Urinary bladder (tissue), 4 donors: Measurements from ENCODE around the gene ZNF174. TPM values are rescaled to one million over a fixed set of nuclear protein-coding genes. Genes with fewer than 3 reads are reported as not detected.

ENCODE experiments used
- DNase-seq: peaks from one replicate; pipeline ENCODE4 v3.0.0-alpha.2; 2015; ENCODE audit errors: extremely low spot score
- H3K27ac ChIP-seq: one replicate; pipeline ENCODE4 v1.5.1; 2013; ENCODE audit warnings: low read depth, mild to moderate bottlenecking, moderate library complexity
- H3K36me3 ChIP-seq: one replicate; pipeline ENCODE4 v1.6.1; 2013; ENCODE audit warnings: mild to moderate bottlenecking, moderate library complexity; ENCODE audit not compliant: insufficient read depth
- H3K4me1 ChIP-seq: one replicate; pipeline ENCODE4 v1.6.1; 2013; ENCODE audit warnings: mild to moderate bottlenecking, moderate library complexity; ENCODE audit not compliant: insufficient read depth
- H3K4me3 ChIP-seq: one replicate; pipeline ENCODE4 v1.5.1; 2013; ENCODE audit warnings: low read depth, low read length
- WGBS: extraction: QIAGEN DNeasy Blood & Tissue Kit; methylation state at CpG from one replicate; pipeline ENCODE4 v1.1.7; 2013; 5-methylcytosine and 5-hydroxymethylcytosine counted together
- polyA plus RNA-seq: library from polyadenylated mRNA; stranded (reverse); fragments of 200-250 nt; gene quantifications from one replicate; pipeline ENCODE4 v1.2.3, GENCODE V29; 2013
- total RNA-seq: library from RNA; depleted of rRNA; stranded (reverse); fragments of >200 nt; gene quantifications from one replicate; pipeline ENCODE4 v1.2.3, GENCODE V29; 2014
- donor health status: healthy with polysubstance abuse.
- donor health status: healthy.

The ZNF174 gene
- total RNA-seq (5.9 TPM), polyA plus RNA-seq (15.9 TPM)

DNA sequence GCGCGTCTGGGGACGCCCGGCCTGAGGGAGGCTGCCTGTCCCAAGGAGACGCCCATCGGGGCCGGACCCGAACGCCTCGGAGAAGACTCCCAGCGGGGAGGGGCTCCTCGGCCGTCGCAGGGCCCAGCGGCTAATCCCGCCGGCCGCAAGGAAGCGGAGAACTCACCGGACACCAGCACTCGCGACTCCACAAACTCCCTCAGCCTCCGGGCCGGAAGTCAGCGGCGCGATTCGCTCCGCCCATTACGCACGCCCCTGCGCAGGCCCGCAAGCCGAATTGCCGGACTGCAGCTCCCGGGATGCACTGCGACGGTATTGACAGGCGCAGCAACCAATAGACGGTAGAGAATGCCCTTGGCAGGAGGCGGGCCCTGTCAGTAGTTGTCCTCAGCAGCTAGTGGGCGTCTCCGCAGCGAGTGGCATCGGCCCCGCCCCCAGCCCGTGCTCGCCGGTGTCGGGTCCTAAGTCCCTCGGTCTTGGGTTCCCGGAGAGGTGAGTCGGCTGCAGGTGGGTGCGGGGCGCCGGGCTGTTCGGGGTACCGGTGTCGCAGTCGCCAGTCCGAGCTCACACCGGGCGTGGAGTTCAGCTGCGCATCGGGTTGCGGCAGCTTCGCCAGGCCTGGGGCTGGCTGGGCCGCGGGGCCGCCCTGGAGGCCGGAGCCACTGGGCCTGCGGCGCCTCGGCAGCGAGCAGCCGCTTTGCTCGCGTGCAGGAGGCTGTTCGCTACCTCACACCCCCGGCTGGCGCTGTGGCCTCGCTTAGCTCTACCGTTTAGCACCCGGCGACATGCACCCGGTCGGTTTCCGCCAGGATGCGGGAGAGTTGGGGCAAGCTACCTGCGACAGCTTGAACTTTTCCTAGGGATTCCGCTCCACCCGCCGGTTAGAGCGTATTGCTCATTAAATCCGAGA lies at the start of gene ZNF174, which contains the start of gene ZSCAN32:
Gene ZNF174 (plus strand): TSS at position 437 of the 910 bp plus-strand sequence. CDS start 790 bp downstream, outside the sequence.
Gene ZSCAN32 (minus strand): TSS at position 226 of the 910 bp plus-strand sequence. CDS start 3,447 bp downstream, outside the sequence.
- DNase-seq, result peak; percentile 95
- H3K27ac ChIP-seq, result peak within 1 kb of the TSS; percentile 61
- H3K4me3 ChIP-seq, result peak within 1 kb of the TSS; percentile 83
- under 1% methylated on average over 95 of the region's 95 CpGs for WGBS
- no peaks in the 10 kb centered on the region for H3K4me1 ChIP-seq
- peaks cover 4% of the 10 kb centered on the region for H3K36me3 ChIP-seq

DNA sequence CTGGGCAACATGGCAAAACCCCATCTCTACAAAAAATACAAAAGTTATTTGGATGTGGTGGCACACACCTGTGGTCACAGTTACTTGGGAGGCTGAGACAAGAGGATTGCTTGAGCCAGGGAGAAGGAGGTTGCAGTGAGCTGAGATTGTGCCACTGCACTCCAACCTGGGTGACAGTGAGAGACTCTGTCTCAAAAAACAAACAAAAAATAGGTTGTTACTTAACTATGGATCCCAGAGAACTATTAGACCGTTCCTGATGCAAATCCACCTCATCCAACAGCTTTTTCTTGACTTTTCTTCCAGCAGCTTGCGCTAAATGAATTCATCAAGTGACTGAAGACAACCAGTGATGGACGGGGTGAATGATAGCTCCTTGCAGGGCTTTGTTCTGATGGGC lies 45.4 kb upstream of the ZNF174 start, which contains the start of gene OR2C1:
Gene OR2C1 (plus strand): TSS at position 301 of the 400 bp plus-strand sequence. CDS start 52 bp downstream, at position 353.
- WGBS, result 64% methylated on average over 3 of the region's 3 CpGs
- no peak within 1 kb of the TSS for H3K4me3 ChIP-seq
- DNase-seq, result no peak
- H3K4me1 ChIP-seq, result no peaks in the 10 kb centered on the region
- H3K27ac ChIP-seq, result no peak within 1 kb of the TSS
- no peaks in the 10 kb centered on the region for H3K36me3 ChIP-seq

DNA sequence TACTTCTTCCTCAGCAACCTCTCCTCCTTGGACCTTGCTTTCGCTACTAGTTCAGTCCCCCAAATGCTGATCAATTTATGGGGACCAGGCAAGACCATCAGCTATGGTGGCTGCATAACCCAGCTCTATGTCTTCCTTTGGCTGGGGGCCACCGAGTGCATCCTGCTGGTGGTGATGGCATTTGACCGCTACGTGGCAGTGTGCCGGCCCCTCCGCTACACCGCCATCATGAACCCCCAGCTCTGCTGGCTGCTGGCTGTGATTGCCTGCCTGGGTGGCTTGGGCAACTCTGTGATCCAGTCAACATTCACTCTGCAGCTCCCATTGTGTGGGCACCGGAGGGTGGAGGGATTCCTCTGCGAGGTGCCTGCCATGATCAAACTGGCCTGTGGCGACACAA lies 44.9 kb upstream of the ZNF174 start:
- WGBS, result 81% methylated on average over 10 of the region's 10 CpGs
- Histone ChIP-seq H3K4me3 (no peak overlapping the region), H3K27ac (no peak overlapping the region), H3K36me3 (no peaks in the 10 kb centered on the region), H3K4me1 (no peaks in the 10 kb centered on the region)
- DNase-seq, result no peak

DNA sequence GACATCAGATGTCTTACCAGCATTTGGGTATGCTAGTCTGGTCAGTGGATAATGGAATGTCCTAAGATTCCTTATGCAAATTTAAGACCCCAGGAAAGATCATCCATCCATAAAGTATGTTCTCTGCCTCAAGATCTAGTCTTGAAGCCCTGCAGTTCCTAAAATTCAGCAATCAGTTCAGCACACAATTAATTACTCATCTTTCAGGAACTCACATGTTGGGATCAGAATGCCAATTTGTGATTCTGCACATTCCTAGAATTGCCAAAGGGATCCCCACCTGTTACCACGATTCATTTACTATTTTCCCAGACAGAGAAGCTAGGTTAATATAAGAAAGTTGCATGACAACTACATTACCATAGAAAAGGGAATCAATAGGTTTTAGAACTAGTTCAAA lies 42.1 kb upstream of the ZNF174 start:
- H3K27ac ChIP-seq, result no peak overlapping the region
- H3K36me3 ChIP-seq, result no peaks in the 10 kb centered on the region
- H3K4me3 ChIP-seq, result no peak overlapping the region
- 33% methylated on average over 1 of the region's 1 CpG for WGBS
- no peaks in the 10 kb centered on the region for H3K4me1 ChIP-seq
- DNase-seq, result no peak

DNA sequence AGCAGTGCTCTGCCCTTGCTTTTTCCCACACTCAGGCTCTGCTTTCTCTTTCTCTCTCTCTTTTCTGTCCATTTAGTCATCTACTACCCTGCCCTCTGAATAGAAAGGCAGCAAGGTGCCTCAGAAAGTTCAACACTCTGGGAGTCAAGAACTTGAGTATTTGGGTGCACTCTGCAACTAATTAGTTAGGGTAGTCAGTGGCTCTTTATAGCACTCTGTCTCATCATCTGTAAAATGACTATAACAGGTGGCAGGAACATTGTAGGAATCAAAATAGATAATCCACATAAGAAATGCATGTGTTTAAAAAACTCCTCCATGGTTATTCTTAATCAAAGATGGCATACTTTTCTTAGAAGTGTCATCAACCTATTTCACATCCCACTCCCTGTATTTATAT lies 38.1 kb upstream of the ZNF174 start:
- no peaks in the 10 kb centered on the region for H3K36me3 ChIP-seq
- H3K4me1 ChIP-seq, result no peaks in the 10 kb centered on the region
- H3K4me3 ChIP-seq, result no peak overlapping the region
- no peak overlapping the region for H3K27ac ChIP-seq
- DNase-seq, result no peak

DNA sequence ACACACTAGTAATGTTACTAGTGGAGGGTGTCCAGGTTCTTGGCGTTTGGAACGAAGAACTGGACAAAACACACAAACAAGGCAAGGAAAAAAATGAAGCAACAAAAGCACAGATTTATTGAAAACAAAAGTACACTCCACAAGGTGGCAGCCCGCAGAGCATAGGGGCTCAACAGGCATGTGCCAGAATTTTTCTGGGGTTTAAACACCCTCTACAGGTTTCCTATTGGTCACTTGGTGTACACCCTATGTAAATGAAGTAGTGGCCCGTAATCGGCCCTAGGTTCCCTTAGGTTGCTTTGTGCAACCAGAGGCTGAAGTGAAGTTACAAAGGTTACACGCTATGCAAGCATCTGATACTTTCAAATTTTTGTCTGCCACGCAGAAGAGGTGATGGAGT lies 37.2 kb upstream of the ZNF174 start:
- 91% methylated on average over 7 of the region's 7 CpGs for WGBS
- Histone ChIP-seq H3K4me3 (no peak overlapping the region), H3K27ac (no peak overlapping the region), H3K36me3 (no peaks in the 10 kb centered on the region), H3K4me1 (no peaks in the 10 kb centered on the region)
- no peak for DNase-seq

DNA sequence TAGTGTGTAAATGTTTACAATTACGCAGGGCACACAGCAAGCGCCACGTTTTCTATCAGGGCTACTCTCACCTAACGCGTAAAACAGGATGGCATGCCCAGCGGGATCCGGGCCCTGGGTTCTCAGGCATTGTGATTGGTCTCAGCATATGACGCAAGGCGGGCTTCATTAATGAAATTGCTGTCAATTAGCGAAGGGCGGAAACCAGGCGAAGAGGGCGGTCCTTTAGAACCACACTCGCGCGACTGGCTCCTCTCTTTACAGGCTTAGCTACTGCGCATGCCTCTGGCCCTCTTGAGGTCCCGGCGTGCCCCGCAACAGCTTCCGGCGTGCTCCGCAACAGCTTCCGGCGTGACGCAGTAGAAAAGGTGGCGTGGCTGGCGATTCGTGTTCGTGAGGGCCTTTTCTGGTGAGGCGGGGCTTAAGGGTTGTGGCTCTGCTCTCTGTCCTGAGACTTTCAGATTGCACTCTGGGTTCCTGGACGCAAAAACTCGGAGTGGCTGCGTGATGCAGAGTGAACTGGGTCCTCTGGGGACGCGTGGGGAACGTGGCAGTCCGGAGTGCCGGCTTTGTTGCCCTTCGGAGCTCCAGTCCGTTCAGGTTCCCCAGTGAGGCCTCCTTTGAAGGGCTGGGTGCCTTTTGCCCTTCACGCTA lies 36.1 kb upstream of the ZNF174 start:
- peak; percentile 77 for DNase-seq
- H3K36me3 ChIP-seq, result no peaks in the 10 kb centered on the region
- H3K27ac ChIP-seq, result peak overlapping the region; percentile 12
- 14% methylated on average over 42 of the region's 42 CpGs for WGBS
- H3K4me1 ChIP-seq, result no peaks in the 10 kb centered on the region
- H3K4me3 ChIP-seq, result peak overlapping the region; percentile 34

DNA sequence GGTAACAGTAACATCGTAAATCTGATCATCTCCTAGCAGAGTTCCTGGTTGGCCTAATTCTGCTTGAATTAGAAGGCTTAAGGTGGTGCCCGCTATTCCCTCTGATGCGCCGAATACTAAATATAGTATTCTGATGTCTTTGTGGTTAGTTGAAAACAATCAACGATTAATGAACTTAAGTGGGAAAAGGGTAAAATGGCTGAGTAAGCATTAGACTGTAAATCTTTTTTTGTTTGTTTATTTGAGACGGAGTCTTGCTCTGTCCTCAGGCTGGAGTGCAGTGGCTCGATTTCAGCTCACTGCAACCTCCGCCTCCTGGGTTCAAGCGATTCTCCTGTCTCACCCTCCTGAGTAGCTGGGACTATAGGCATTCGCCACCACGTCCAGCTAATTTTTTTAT lies 31.9 kb upstream of the ZNF174 start:
- 92% methylated on average over 11 of the region's 11 CpGs for WGBS
- Histone ChIP-seq H3K36me3 (no peaks in the 10 kb centered on the region), H3K27ac (no peak overlapping the region), H3K4me3 (no peak overlapping the region), H3K4me1 (no peaks in the 10 kb centered on the region)
- no peak for DNase-seq

DNA sequence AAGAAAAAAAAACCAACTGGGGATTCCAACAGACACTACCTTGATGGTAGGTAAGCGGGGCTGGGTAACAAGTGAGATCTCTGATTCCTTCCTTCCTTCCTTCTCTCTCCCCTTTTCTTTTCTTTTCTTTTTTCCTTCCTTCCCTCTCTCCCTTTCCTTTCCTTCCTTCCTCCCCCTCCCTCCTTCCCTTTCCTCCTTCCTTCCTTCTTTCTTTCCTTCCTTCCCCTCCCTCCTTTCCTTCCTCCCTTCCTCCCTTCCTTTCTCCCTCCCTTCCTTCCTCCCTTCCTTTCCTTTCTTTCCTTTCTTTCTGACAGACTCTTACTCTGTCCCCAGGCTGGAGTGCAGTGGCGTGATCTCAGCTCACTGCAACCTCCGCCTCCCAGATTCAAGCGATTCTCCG lies 25.3 kb upstream of the ZNF174 start:
- DNase-seq, result no peak

DNA sequence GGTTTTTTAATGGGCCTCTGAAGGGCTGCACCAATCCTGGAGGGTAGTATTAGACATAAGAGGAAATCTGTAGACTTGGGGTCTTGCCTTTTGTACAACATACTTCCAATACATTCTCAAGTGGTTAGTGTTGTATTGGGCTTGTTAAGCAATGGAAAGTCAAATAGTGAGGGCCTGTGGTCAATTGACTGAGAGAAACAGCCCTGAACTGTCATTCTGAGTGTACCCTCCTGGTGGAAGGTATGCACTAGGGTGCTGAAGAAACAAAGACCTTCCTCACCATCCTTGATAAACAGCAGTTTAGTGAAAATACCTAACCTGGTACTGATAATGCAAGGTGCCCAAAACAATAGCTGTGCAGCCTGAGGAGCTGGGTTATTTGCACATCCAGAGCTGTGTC lies 23.1 kb upstream of the ZNF174 start:
- H3K4me1 ChIP-seq, result no peaks in the 10 kb centered on the region
- no peak overlapping the region for H3K4me3 ChIP-seq
- no peak for DNase-seq
- H3K36me3 ChIP-seq, result no peaks in the 10 kb centered on the region
- no peak overlapping the region for H3K27ac ChIP-seq

More for the DNA sequence above, 25.3 kb upstream of the ZNF174 start:
- H3K4me1 ChIP-seq, result no peaks in the 10 kb centered on the region
- H3K4me3 ChIP-seq, result no peak overlapping the region
- H3K27ac ChIP-seq, result no peak overlapping the region
- H3K36me3 ChIP-seq, result no peaks in the 10 kb centered on the region
- 98% methylated on average over 5 of the region's 5 CpGs for WGBS

DNA sequence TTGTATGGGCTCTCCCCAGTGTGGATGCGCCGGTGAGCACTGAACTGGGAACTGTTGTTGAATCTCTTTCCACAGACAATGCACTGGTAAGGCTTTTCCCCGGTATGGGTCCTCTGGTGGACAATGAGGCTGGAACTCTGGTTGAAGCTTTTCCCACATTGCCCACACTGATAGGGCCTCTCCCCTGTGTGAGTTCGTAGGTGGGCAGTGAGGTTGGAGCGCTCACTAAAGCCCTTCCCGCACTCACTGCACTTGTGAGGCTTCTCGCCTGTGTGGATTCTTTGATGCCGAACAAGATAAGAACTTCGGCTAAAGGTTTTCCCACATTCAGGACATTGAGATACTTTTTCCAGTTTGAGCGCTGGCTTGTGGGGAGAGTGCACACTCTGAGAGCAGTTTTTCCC lies 18.0 kb upstream of the ZNF174 start:
- no peak overlapping the region for H3K4me3 ChIP-seq
- H3K27ac ChIP-seq, result no peak overlapping the region
- WGBS, result 98% methylated on average over 10 of the region's 10 CpGs
- no peaks in the 10 kb centered on the region for H3K4me1 ChIP-seq
- no peak for DNase-seq
- H3K36me3 ChIP-seq, result peaks cover 15% of the 10 kb centered on the region

DNA sequence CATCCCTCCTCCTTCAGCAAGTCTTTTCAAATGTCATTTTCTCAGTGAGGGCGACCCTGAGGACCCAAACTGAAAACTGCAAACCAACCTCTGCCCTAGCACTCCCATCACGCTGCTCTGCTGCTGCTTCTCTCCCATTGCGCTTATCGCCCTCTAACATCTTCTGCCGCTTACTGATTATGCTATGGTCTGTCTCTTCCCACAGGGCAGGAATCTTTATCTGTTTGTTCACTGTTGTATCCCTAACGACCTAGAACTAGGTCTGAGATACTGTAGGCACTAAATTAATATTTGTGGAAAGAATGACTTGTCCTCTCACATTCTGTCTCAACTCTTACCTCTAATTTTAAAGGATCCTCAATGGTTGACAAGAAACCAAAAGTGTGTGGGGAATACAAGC lies 12.7 kb upstream of the ZNF174 start:
- H3K27ac ChIP-seq, result no peak overlapping the region
- 95% methylated on average over 6 of the region's 6 CpGs for WGBS
- H3K4me3 ChIP-seq, result no peak overlapping the region
- H3K36me3 ChIP-seq, result peaks cover 28% of the 10 kb centered on the region
- no peak for DNase-seq
- H3K4me1 ChIP-seq, result no peaks in the 10 kb centered on the region

DNA sequence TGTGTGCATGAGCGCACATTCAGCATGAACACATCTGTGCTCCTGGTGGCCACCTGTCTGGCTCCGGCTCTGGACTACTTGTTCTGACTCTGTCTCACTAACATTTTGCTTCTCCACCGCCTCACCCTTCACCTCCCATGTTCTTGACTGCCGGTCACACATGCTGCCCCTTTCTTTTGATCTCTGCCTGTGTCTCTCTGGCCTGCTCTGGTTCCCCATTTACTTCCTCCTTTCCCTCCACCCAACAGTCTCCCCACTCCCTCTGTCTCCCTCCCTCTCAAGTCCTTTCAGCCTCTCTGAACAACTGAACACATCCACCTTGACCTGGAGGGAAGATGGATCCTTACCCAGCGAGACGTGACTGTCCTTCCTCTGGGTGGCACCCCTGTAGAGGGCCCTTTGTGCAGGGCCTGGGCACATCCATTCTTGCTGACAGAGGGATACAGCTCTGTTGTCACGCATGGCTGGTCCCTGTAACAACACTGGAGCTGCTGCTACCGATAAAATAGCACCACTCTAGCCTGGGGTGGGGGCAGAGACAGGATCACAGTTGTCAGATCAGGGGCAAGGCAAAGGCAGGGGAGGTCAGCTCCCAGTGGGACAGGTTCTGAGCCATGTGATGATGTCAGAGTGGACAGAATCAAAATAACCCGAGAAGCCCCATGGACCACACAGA lies 11.2 kb upstream of the ZNF174 start:
- no peak overlapping the region for H3K27ac ChIP-seq
- 96% methylated on average over 9 of the region's 9 CpGs for WGBS
- peaks cover 21% of the 10 kb centered on the region for H3K36me3 ChIP-seq
- H3K4me1 ChIP-seq, result no peaks in the 10 kb centered on the region
- no peak overlapping the region for H3K4me3 ChIP-seq
- DNase-seq, result no peak
